AG04450 (cell line): ENCODE data around the gene DBNDD2. TPM values are rescaled to one million over a fixed set of nuclear protein-coding genes. Genes with fewer than 3 reads are reported as not detected.

Source experiments
- CTCF ChIA-PET: fragments of 300-600, 350-600 bp; formaldehyde crosslinking; extraction: SDS; loops from one replicate; lab custom pipeline; 2022; ENCODE audit warnings: antibody characterized with exemption, inconsistent platforms; lab: Charles Lee
- POLR2A ChIA-PET: fragments of 350-600 bp; formaldehyde crosslinking; extraction: SDS; loops from one replicate; lab custom pipeline; 2021; ENCODE audit warnings: antibody characterized with exemption, inconsistent platforms; lab: Yijun Ruan, JAX
- DNase-seq: peaks from one replicate; pipeline ENCODE4 v3.0.0-alpha.2; 2011; ENCODE audit warnings: low read depth, low spot score
- H3K27ac ChIP-seq: one replicate; pipeline ENCODE4 v1.5.1; 2012; ENCODE audit warnings: low read depth, low read length, control low read depth
- H3K27me3 ChIP-seq: one replicate; pipeline ENCODE4 v1.6.0; 2012; ENCODE audit warnings: low read length; ENCODE audit not compliant: control insufficient read depth, insufficient read depth
- H3K4me3 ChIP-seq: 2 replicates; pipeline ENCODE4 v1.5.1; 2011; ENCODE audit warnings: mild to moderate bottlenecking, low read depth, low read length, control low read depth
- H3K9me3 ChIP-seq: 2 replicates; pipeline ENCODE4 v1.5.1; 2012; ENCODE audit warnings: low read length; ENCODE audit not compliant: control insufficient read depth, insufficient read depth
- polyA plus RNA-seq: library from polyadenylated mRNA; depleted of rRNA; stranded (reverse); fragments of >200 nt; gene quantifications from 2 replicates; pipeline ENCODE4 v1.2.3, GENCODE V29; 2011
- TF ChIP-seq, protein P1 (sequence below): IDR thresholded peaks from 2 replicates; pipeline ENCODE4 v1.5.1; 2011; ENCODE audit warnings: low read depth, low read length, control low read depth, inconsistent platforms

Gene DBNDD2
- polyA plus RNA-seq, 1 experiment = 13.8 TPM

DNA sequence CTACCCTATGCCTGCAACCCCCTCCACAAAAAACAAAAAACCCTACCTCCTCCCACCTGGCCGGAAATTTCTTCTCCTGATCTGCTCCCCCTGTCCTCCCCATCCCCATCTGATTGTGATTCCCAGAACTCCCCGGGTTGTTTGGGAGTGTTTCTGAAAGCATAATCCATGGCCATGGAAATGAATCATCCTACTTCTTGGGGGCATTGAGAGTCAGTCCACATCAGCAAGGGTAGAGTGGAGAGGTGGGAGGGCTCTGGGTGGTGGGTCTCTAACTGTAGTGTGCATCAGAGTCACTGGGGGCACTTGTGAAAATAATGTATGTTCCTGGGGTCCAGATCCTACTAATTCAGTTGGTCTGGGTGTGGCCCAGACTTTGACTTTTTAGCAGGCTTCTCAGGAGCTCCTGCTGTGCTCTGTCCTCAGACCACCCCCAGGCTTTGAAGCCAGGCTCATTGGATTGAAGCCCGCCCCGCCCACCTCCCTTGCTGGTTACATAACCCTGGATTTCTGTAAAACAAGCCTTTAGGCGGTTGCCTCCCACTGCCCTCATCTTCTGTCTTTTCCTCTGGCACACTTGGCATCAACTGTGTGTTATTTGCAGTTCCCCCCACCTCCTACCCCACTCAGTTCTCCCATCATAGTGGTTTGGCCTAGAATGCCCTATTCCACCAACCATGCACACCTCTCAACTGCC is 18.4 kb downstream of the DBNDD2 start:
- ChIA-PET POLR2A (no interaction called here), CTCF (interaction anchor here (0.7 to 1.2 kb wide), 2 partner anchors 10 to 52 kb away, joined by 4 to 5 read pairs; no protein-coding TSS in a partner anchor)
- no peaks in the 10 kb centered on the region for H3K9me3 ChIP-seq
- no peak overlapping the region for H3K27ac ChIP-seq
- H3K4me3 ChIP-seq = no peak overlapping the region
- no peak for DNase-seq
- no peaks in the 10 kb centered on the region for H3K27me3 ChIP-seq
- TF ChIP-seq, protein P1, sequence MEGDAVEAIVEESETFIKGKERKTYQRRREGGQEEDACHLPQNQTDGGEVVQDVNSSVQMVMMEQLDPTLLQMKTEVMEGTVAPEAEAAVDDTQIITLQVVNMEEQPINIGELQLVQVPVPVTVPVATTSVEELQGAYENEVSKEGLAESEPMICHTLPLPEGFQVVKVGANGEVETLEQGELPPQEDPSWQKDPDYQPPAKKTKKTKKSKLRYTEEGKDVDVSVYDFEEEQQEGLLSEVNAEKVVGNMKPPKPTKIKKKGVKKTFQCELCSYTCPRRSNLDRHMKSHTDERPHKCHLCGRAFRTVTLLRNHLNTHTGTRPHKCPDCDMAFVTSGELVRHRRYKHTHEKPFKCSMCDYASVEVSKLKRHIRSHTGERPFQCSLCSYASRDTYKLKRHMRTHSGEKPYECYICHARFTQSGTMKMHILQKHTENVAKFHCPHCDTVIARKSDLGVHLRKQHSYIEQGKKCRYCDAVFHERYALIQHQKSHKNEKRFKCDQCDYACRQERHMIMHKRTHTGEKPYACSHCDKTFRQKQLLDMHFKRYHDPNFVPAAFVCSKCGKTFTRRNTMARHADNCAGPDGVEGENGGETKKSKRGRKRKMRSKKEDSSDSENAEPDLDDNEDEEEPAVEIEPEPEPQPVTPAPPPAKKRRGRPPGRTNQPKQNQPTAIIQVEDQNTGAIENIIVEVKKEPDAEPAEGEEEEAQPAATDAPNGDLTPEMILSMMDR = no peak

DNA sequence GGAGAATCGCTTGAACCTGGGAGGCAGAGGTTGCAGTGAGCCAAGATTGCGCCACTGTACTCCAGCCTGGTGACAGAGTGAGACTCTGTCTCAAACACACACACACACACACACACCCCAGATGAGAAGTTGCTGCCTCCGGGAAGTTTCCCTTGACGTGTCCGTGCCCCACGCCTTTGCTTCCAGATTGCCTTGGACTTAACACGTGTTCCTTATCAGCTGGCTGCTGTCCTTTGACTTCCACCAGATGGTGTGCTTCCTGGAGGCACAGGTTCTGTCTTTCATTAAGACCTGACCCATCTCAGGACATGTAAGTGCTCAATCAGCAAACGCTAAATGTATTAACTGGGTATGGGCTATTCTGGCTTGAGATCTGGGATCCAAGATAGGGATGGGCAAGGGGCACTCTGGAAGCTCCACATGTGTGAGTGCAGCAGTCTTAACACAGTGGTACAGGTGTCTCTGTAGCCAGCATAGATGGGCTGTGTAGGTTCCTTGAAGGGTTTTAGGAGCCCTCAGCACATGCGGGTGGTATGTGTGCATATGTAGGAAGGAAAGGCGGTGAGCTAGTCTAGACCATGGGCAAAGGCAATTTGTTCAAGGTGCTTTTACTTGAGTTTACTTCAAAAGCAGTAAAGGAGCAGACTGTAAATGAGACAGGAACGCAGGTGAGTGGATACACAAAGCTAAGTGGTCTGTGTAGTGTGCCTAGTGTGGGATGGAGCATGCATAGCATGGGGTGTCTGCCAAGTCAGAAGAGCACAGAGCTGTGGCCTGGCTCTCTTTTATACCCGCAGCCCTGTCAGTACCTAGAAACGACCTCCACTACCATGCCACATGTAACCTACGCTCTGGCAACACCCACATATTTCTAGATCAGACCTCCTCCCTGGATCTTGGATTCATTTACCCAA is 19.4 kb downstream of the DBNDD2 start:
- DNase-seq = no peak
- ChIA-PET POLR2A (no interaction called here), CTCF (interaction anchor here (0.6 to 1.9 kb wide), 4 partner anchors 10 to 344 kb away, joined by 4 to 8 read pairs (median 6); no protein-coding TSS in a partner anchor)
- no peaks in the 10 kb centered on the region for H3K27me3 ChIP-seq
- no peak overlapping the region for H3K4me3 ChIP-seq
- TF ChIP-seq, protein P1 = no peak
- no peak overlapping the region for H3K27ac ChIP-seq
- H3K9me3 ChIP-seq = no peaks in the 10 kb centered on the region

DNA sequence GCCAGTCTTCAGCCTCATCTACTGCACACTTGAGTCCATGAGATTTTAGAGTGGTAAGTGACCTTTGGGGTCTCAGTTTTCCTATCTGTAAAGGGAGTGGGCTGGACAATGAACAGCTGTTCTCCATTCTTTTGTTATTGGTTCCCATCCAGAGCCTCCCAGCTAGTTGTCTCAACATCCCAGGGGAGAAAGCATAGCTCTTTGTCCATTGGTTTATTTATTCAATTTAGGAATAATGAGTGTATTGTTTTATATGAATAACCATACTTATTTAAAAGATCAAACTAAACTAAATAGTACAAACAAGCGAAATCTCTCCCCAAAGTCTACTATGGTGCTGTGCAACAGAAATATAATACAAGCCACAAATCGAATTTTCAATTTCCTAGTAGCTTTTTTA is 21.5 kb downstream of the DBNDD2 start:
- H3K27ac ChIP-seq = no peak overlapping the region
- no peaks in the 10 kb centered on the region for H3K9me3 ChIP-seq
- no peak overlapping the region for H3K4me3 ChIP-seq
- ChIA-PET CTCF (interaction anchor here (1.0 to 1.3 kb wide), 4 partner anchors 56 to 342 kb away, joined by 3 to 6 read pairs (median 4); no protein-coding TSS in a partner anchor), POLR2A (interaction anchor here (0.7 to 1.2 kb wide), 2 partner anchors 67 to 971 kb away, joined by 3 read pairs; partner anchors contain the start of gene SYS1)
- H3K27me3 ChIP-seq = no peaks in the 10 kb centered on the region
- DNase-seq = no peak
- TF ChIP-seq, protein P1 = no peak

DNA sequence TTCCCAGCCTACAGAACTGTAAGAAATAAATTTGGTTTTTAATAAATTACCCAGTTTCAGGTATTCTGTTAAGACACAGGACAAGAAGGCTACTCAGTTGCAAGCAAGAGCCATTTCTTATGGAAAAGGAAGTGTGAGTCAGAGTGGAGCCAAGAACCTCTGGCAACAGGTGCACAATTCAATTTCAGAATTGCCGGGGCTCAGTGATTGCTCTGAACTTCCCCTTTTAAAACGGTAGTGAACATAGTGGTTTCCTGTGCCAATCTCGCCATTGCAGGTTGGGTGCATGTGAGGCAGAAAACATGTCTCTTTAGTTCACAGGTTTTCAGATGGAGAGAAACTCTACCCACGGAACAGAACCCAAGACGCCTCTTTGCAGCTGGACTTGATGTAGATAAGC is 24.2 kb downstream of the DBNDD2 start:
- Histone ChIP-seq H3K27me3 (no peaks in the 10 kb centered on the region), H3K27ac (no peak overlapping the region), H3K4me3 (no peak overlapping the region), H3K9me3 (no peaks in the 10 kb centered on the region)
- ChIA-PET POLR2A (interaction anchor here (1.2 kb wide), 1 partner anchor 88 kb away, joined by 4 read pairs; no protein-coding TSS in a partner anchor), CTCF (interaction anchor here (2.4 to 10.1 kb wide), 2 partner anchors 59 to 339 kb away, joined by 7 to 194 read pairs; no protein-coding TSS in a partner anchor)
- TF ChIP-seq, protein P1 = no peak
- no peak for DNase-seq
